CD1c-positive myeloid dendritic cell (primary cell): ENCODE results near the gene TMEM273.

Experiments used
- DNase-seq: peaks from one replicate; pipeline ENCODE4 v3.0.0-alpha.2; 2016; ENCODE audit errors: extremely low spot score

Gene TMEM273

DNA sequence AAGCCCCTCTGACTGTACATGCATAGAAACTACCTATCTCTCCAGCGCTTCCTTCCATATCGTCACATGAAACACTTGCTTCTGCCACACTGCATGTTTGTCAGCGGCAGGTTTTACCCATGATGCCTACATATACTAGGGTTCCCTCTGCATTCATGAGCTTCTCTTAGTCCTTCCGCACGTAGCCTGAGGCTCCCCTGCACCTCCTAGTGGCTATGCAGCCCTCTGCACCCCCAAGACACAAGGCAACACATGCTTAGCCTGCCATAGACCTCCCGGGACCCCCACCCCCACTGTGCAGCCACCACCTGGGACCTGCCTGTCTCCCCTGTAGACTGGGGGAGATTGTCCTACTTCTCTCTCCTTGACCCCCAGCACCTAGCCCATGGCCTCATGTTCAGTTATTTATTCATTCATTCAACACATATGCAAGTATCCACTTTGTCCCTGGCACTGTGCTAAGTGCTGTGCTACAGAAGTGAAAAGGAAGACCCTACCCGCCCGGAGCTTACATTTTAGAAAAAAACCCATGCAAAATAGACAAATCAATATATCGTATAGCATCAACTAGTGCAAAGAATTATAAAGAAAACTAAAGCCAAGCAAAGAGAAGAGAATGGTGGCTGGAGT lies 23.5 kb downstream of the TMEM273 start:
- peak; percentile 44 for DNase-seq

DNA sequence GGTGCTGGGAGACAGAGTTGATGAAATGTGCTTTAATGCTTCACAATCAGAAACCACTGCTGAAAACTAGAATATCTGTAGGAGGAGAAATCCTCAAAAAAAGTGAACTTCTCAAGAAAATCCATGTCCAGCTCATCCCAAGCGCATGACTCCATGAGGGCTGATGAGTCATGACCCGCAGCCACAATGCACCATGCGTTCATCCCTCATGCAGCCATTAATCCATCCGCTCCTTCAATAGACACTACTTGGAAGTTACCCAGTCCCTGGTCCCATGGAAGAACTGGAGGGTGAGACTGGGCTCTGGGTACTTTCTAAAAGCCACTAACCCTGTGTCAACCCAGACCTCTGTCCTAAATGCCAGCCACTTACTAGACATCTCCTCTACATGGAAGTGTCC lies 24.4 kb downstream of the TMEM273 start:
- DNase-seq, result peak; percentile 82

- DNase-seq, result no peak
Measured at GRCh38 chr10:49162761-49163310, 25.4 kb downstream of the TMEM273 start.

GRCh38 chr10:49162063-49162462 lies 26.1 kb downstream of the TMEM273 start:
- DNase-seq, result no peak

DNA sequence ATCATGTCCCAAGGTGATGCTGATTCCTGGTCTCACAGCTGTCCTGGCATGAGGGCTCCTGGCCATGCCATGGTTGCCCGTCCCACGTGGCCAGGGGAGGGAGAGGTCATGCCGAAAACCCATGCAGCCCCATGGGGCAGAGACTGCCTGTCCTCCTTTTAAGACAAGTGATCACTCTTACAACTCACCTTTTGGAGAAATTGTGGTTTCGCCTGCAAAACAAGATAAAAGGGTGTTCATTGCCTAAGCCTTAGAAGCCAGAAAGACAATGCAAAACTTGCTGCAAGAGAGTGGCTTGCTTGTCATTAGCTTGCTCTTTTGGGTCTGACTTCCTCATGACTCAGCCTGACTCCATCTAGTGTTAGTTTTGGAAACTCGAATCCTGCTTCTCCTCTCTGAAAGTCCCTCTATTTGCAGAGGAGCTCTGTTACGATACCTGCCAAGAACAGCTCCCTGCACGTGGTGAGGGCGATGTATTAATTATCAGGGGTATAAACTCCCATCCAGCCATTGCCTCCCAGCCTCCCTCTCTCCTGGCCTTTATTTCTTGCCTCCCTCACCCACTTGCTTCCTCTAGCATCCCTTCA lies 26.7 kb downstream of the TMEM273 start:
- peak; percentile 38 for DNase-seq

DNA sequence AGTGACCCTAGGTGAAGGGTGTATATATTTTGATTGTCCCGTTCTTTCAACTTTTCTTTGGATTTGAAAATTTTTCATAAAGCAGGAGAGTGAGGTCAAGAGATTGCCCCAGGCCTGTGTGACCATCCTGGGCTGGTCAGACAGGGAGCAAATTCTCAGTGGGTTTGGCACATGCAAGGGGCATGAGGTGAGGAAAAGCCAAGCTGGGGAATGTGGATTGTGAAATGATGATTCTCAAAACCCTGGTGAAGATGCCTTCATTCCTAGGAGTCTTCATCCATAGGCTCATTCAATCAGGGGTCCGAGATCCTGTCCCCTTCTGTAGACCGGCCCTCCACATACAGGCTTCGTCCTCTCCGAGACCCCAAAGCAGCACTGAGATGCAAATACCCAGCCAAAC lies 27.4 kb downstream of the TMEM273 start:
- no peak for DNase-seq

GRCh38 chr10:49160110-49160509 lies 28.1 kb downstream of the TMEM273 start:
- DNase-seq, result no peak

GRCh38 chr10:49158915-49159314 lies 29.3 kb downstream of the TMEM273 start:
- no peak for DNase-seq

- no peak for DNase-seq
Measured at GRCh38 chr10:49158404-49158803, 29.8 kb downstream of the TMEM273 start.

- no peak for DNase-seq
Measured at GRCh38 chr10:49157229-49157628, 31.0 kb downstream of the TMEM273 start.

- DNase-seq, result no peak
Measured at GRCh38 chr10:49154641-49155040, 33.5 kb downstream of the TMEM273 start.

- DNase-seq, result no peak
Measured at GRCh38 chr10:49153971-49154370, 34.2 kb downstream of the TMEM273 start.

DNA sequence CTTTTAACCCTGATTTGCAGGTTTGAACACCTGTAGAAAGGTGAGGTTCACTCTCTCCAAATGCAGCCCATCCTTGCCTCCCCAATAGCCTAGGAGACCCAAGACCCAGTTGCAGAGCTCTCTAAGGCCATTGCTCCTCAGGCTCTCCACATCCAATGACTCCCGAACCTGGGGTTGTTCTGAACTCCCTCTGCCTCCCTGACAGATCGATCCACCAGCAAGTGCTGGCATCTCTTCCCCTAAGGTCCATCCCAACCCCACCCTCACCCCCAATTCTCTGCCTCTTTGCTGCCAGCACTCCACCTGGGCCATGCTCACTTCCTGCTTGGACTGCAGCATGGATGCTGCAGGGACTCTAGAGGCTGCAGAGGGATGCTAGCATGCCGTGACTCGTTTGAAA lies 35.1 kb downstream of the TMEM273 start:
- no peak for DNase-seq

GRCh38 chr10:49152663-49153062 lies 35.5 kb downstream of the TMEM273 start:
- DNase-seq, result no peak

- DNase-seq, result no peak
Measured at GRCh38 chr10:49152037-49152436, 36.2 kb downstream of the TMEM273 start.

- no peak for DNase-seq
Measured at GRCh38 chr10:49151481-49151880, 36.7 kb downstream of the TMEM273 start.

DNA sequence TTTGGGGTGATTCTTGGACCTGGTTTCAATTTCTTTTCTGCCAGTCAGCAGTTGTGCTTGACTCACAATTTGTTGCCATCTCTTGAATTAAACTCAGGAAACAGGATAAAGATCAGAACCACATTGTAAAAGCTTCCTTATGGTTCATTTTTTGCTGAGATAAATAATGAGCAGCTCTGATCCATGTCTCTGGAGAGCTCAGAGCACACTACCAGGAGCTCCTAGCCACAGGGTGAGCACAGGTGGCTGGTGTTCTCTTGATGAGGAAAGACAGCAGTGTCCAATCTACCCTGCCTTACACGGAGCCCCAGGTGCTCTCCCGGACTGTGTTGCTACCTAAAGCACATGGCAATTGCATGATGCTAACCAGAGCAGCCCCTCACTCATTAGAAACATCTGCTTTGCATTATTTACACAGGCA lies 37.2 kb downstream of the TMEM273 start:
- no peak for DNase-seq

- DNase-seq, result no peak
Measured at GRCh38 chr10:49150426-49150825, 37.8 kb downstream of the TMEM273 start.

GRCh38 chr10:49149881-49150280 lies 38.3 kb downstream of the TMEM273 start:
- DNase-seq, result no peak

GRCh38 chr10:49144058-49144720 lies 44.0 kb downstream of the TMEM273 start:
- DNase-seq, result no peak

DNA sequence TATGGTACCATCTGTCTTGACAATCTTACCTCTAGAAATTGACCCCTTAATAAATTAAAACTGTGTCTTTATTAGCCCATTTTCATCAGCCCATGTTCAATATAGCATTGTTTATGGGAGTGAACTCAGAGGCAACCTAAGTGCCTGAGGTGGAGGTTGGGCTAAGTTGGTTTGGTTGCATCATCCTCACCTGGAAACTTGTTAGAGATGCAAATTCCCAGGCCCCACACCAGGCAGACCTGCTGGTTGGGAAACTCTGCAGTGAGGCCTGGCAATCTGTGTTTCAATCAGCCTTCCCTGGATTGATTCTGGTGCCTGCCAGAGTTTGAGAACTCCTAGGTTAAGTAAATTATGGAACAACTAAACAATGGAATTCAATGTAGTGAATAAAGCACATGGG lies 44.9 kb downstream of the TMEM273 start:
- no peak for DNase-seq

GRCh38 chr10:49141541-49142332 lies 46.5 kb downstream of the TMEM273 start:
- no peak for DNase-seq
